Esophagus muscularis mucosa (tissue), 3 donors: ENCODE results near the gene SANBR.

Experiments used
- POLR2A ChIP-seq: fragments of 450-650 bp; IDR thresholded peaks from one replicate; pipeline ENCODE4 v1.6.1; 2017; ENCODE audit warnings: antibody characterized with exemption, moderate library complexity, mild to moderate bottlenecking, low read depth
- TF ChIP-seq, protein P1 (sequence below), 3 experiments: fragments of 200-600 bp in 2 of 3; fragments of 450-650 bp in 1 of 3; sonication (generic) in 2 of 3; IDR thresholded peaks; one replicate each; pipeline ENCODE4 v1.5.1; 2017 to 2019; ENCODE audit warnings: antibody characterized with exemption in 3 of 3, mild to moderate bottlenecking in 2 of 3, moderate library complexity in 1 of 3

DNA sequence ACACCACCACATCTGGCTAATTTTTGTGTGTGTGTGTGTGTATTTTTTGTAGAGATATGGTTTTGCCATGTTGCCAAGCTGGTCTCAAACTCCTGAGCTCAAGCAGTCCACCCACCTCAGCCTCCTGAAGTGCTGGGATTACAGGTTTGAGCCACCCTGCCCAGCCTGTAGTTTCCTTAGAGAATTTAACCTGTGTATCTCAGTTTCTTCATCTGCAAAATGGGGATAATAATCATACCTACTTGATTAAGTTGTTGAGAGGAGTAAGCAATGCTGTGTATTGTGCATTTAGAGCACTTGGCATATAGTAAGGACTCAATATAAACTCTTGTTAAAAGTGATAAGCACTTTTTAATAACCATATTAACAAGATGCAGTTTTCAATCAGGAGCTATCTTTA is 6.3 kb upstream of the SANBR start:
- TF ChIP-seq, protein P1, sequence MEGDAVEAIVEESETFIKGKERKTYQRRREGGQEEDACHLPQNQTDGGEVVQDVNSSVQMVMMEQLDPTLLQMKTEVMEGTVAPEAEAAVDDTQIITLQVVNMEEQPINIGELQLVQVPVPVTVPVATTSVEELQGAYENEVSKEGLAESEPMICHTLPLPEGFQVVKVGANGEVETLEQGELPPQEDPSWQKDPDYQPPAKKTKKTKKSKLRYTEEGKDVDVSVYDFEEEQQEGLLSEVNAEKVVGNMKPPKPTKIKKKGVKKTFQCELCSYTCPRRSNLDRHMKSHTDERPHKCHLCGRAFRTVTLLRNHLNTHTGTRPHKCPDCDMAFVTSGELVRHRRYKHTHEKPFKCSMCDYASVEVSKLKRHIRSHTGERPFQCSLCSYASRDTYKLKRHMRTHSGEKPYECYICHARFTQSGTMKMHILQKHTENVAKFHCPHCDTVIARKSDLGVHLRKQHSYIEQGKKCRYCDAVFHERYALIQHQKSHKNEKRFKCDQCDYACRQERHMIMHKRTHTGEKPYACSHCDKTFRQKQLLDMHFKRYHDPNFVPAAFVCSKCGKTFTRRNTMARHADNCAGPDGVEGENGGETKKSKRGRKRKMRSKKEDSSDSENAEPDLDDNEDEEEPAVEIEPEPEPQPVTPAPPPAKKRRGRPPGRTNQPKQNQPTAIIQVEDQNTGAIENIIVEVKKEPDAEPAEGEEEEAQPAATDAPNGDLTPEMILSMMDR (IDR thresholded peaks at IDR 0.05), result no peak
- TF ChIP-seq POLR2A, result no peak
